Tibial nerve (tissue), 4 donors: ENCODE results near the gene C9orf152. TPM values are rescaled to one million over a fixed set of nuclear protein-coding genes. Genes with fewer than 3 reads are reported as not detected.
"Not testable (repeated sequence)": the region's sequence is repeated elsewhere in the genome, so short reads cannot be mapped to it uniquely, and the experiment has no call there.

ENCODE experiments used
- DNase-seq, 2 donors: peaks; one replicate each; pipeline ENCODE4 v3.0.0-alpha.2; 2019; ENCODE audit warnings: low spot score in 2 of 2
- H3K27ac ChIP-seq, 4 donors: fragments of 200-600 bp; sonication (generic) in 3 of 4; one replicate each; pipeline ENCODE4 v1.5.1; 2017 to 2019; ENCODE audit warnings: mild to moderate bottlenecking in 1 of 4
- H3K27me3 ChIP-seq, 2 donors: fragments of 200-600 bp; sonication (generic) in 1 of 2; one replicate each; pipeline versions ENCODE4 v1.5.1 to v1.6.0; 2017 to 2019
- H3K36me3 ChIP-seq, 3 donors: fragments of 200-600 bp; sonication (generic); one replicate each; pipeline ENCODE4 v1.5.1; 2018 to 2019
- H3K4me1 ChIP-seq, 4 donors: fragments of 200-600 bp; sonication (generic) in 3 of 4; one replicate each; pipeline ENCODE4 v1.5.1; 2017 to 2019
- H3K4me3 ChIP-seq, 4 donors: fragments of 200-600 bp; sonication (generic) in 3 of 4; one replicate each; pipeline ENCODE4 v1.5.1; 2017 to 2019; ENCODE audit warnings: mild to moderate bottlenecking in 1 of 4, moderate library complexity in 1 of 4
- H3K9me3 ChIP-seq, 4 donors: fragments of 200-600 bp; sonication (generic) in 3 of 4; one replicate each; pipeline ENCODE4 v1.5.1; 2017 to 2019
- EP300 ChIP-seq, 2 donors: sonication (generic); formaldehyde crosslinking; IDR thresholded peaks; one replicate each; pipeline ENCODE4 v1.6.1; 2017; ENCODE audit warnings: antibody characterized with exemption in 2 of 2, mild to moderate bottlenecking in 1 of 2
- POLR2A ChIP-seq, 2 donors: fragments of 450-650 bp; IDR thresholded peaks; one replicate each; pipeline ENCODE4 v1.6.1; 2017; ENCODE audit warnings: antibody characterized with exemption in 2 of 2, mild to moderate bottlenecking in 2 of 2, moderate library complexity in 2 of 2
- WGBS, 2 donors: methylation state at CpG; one replicate each; pipeline ENCODE4 v1.1.5; 2018; 5-methylcytosine and 5-hydroxymethylcytosine counted together
- total RNA-seq, 4 donors: library from RNA; depleted of rRNA; stranded (reverse); fragments of >200 nt; gene quantifications; one replicate each; pipeline ENCODE4 v1.1.0, GENCODE V29; 2016
- TF ChIP-seq, protein P1 (sequence below), 5 experiments: fragments of 200-600 bp in 3 of 5; fragments of 450-650 bp in 2 of 5; sonication (generic) in 3 of 5; IDR thresholded peaks; one replicate each; pipeline ENCODE4 v1.5.1; 2016 to 2019; ENCODE audit warnings: antibody characterized with exemption in 5 of 5, mild to moderate bottlenecking in 3 of 5, moderate library complexity in 2 of 5

Gene C9orf152
- total RNA-seq, 4 donors from 2014 or later = not detected

DNA sequence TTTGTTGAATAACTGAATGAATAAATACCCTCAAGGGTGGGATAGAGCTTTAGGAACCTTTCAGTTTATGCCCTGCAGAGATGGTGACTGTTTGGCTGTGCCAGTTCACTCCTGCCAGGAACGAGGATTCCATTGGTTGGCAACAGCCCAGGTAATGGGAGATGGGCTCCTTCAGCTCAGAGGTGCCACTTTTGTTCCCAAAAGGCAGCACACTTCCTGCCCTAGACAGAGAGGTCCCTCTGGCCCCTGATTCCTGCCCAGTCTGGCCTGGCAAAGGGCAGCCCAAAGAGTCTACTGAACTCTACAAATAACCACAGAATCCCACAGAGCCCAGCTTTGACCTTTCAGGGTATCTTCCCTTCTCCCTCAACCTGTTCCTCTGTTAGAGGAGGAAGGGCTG, 1.6 kb downstream of the C9orf152 start:
- Histone ChIP-seq H3K36me3 (no peaks in the 10 kb centered on the region), H3K27me3 (peaks cover 0 to 4% of the 10 kb centered on the region in 2 donors), H3K9me3 (no peaks in the 10 kb centered on the region), H3K4me3 (no peak overlapping the region), H3K27ac (peak overlapping the region in 1 of 4 donors; percentile 67), H3K4me1 (no peaks in the 10 kb centered on the region)
- DNase-seq = no peak
- TF ChIP-seq EP300 (IDR thresholded peaks at IDR 0.05) (no peak), POLR2A (IDR thresholded peaks at IDR 0.05) (no peak)
- TF ChIP-seq, protein P1, sequence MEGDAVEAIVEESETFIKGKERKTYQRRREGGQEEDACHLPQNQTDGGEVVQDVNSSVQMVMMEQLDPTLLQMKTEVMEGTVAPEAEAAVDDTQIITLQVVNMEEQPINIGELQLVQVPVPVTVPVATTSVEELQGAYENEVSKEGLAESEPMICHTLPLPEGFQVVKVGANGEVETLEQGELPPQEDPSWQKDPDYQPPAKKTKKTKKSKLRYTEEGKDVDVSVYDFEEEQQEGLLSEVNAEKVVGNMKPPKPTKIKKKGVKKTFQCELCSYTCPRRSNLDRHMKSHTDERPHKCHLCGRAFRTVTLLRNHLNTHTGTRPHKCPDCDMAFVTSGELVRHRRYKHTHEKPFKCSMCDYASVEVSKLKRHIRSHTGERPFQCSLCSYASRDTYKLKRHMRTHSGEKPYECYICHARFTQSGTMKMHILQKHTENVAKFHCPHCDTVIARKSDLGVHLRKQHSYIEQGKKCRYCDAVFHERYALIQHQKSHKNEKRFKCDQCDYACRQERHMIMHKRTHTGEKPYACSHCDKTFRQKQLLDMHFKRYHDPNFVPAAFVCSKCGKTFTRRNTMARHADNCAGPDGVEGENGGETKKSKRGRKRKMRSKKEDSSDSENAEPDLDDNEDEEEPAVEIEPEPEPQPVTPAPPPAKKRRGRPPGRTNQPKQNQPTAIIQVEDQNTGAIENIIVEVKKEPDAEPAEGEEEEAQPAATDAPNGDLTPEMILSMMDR (IDR thresholded peaks at IDR 0.05) = no peak
- WGBS, 2 donors = 64 to 65% methylated on average over 1 of the region's 1 CpG

DNA sequence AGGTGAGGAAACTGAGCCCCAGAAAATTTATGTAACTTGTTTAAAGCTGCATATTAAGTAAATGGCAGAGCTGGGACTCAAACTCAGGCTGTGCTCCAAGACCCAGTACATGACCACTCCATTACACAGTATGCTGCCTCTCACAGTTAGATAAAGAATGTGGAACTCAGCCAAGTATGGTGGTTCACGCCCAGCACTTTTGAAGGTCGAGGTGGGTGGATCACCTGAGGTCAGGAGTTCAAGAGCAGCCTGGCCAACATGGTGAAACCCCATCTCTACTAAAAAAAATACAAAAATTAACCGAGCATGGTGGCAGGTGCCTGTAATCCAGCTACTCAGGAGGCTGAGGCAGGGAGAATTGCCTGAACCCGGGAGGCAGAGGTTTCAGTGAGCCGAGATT, 2.3 kb downstream of the C9orf152 start:
- not testable (repeated sequence) for H3K4me3 ChIP-seq, H3K27ac ChIP-seq

DNA sequence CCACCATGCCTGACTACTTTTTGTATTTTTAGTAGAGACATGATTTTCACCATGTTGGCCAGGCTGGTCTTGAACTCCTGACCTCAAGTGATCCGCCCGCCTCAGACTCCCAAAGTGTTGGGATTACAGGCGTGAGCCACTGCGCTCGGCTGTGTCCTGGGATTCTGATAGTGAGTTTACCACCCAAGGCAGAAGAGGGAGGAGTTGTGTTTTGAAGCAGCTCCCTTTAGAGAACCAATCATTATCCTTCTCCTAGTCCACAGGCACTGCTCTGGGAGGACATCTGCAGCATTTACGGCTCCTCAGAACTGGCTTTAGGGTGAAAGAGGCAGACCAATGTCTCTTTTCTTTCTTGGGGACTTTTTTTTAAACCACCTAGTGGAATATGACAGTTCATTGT, 5.7 kb downstream of the C9orf152 start:
- TF ChIP-seq POLR2A (IDR thresholded peaks at IDR 0.05) = no peak
- no peak for TF ChIP-seq EP300 (IDR thresholded peaks at IDR 0.05)
- TF ChIP-seq, protein P1 (IDR thresholded peaks at IDR 0.05) = no peak
- Histone ChIP-seq H3K9me3 (no peaks in the 10 kb centered on the region), H3K27me3 (peaks cover 0 to 4% of the 10 kb centered on the region in 2 donors), H3K4me3 (no peak overlapping the region), H3K4me1 (peaks cover 0 to 11% (median 7%) of the 10 kb centered on the region in 4 donors), H3K36me3 (no peaks in the 10 kb centered on the region), H3K27ac (no peak overlapping the region)
- WGBS, 2 donors = 80 to 84% methylated on average over 6 of the region's 6 CpGs
- DNase-seq = no peak

More for the DNA sequence above, 2.3 kb downstream of the C9orf152 start:
- DNase-seq, H3K9me3 ChIP-seq, H3K27me3 ChIP-seq, H3K4me1 ChIP-seq, H3K36me3 ChIP-seq: not testable (repeated sequence)
- WGBS, 2 donors = 69 to 75% methylated on average over 5 of the region's 5 CpGs

DNA sequence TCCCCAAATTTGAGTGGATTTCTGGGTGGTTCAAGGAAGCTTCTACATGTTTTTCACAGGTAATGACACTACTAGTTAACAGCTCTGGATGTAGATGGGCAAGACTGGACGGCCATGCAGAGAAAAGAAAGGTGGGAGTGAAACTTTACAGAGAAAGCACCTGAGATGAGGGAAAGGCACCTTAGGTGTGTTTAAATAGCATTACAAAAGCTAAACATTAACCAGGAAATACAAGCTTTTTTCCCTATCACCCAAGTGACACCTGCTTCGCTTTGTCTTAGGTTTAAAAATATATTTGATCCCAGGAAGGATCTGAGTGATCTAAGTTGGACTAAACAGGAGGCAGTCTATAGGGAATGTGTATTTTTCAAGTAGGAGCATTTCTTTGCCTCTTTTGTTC, 8.3 kb downstream of the C9orf152 start:
- H3K36me3 ChIP-seq = no peaks in the 10 kb centered on the region
- TF ChIP-seq, protein P1 (IDR thresholded peaks at IDR 0.05) = no peak
- TF ChIP-seq POLR2A (IDR thresholded peaks at IDR 0.05) (no peak), EP300 (IDR thresholded peaks at IDR 0.05) (no peak)
- H3K9me3 ChIP-seq = no peaks in the 10 kb centered on the region
- WGBS, 2 donors = 91 to 94% methylated on average over 2 of the region's 2 CpGs
- H3K27me3 ChIP-seq = no peaks in the 10 kb centered on the region
- no peak overlapping the region for H3K27ac ChIP-seq
- no peak for DNase-seq
- no peak overlapping the region for H3K4me3 ChIP-seq
- H3K4me1 ChIP-seq = peaks cover 0 to 12% (median 8%) of the 10 kb centered on the region in 4 donors

DNA sequence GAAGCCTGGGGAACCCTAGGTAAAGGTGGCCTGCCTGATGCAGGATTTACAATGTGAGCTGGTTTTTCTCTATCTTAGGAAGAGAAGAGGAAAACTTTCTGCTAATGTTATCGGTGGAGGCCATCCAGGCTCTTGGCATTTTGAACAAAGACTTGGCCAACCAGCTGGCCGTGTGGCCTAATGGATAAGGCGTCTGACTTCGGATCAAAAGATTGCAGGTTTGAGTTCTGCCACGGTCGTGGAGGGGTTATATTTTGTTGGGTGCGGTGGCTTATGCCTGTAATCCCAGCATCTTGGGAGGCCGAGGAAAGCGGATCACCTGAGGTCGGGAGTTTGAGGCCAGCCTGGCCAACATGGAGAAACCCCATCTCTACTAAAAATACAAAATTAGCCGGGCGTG, 9.6 kb downstream of the C9orf152 start:
- 80 to 91% methylated on average over 12 of the region's 12 CpGs for WGBS, 2 donors
- Histone ChIP-seq H3K27me3 (no peaks in the 10 kb centered on the region), H3K36me3 (no peaks in the 10 kb centered on the region), H3K9me3 (no peaks in the 10 kb centered on the region), H3K4me3 (no peak overlapping the region), H3K27ac (peak overlapping the region in 3 of 4 donors; percentile 26 to 75 (median 49)), H3K4me1 (peaks cover 0 to 20% (median 10%) of the 10 kb centered on the region in 4 donors)
- DNase-seq = no peak
- TF ChIP-seq, protein P1 (IDR thresholded peaks at IDR 0.05) = no peak
- TF ChIP-seq EP300 (IDR thresholded peaks at IDR 0.05) = no peak
- TF ChIP-seq POLR2A (IDR thresholded peaks at IDR 0.05) = no peak
